Measurements from ENCODE around the gene COL27A1. TPM values are rescaled to one million over a fixed set of nuclear protein-coding genes. Genes with fewer than 3 reads are reported as not detected.

COL27A1 gene
- total and polyA plus RNA-seq, 4 donors: 1.9 to 59.4 (median 45.6) TPM

GRCh38 chr9:114243240-114243639 is 87.9 kb downstream of the COL27A1 start:
- ATAC-seq (ENCODE audit: low FRiP score): no peak
- WGBS, 2 donors: 94 to 100% methylated on average over 3 of the region's 3 CpGs
- Histone ChIP-seq H3K27ac (ENCODE audit: low read depth in 1 of 2, low read length in 2 of 2) (no peak overlapping the region), H3K27me3 (ENCODE audit: control insufficient read depth in 1 of 2, insufficient read depth in 2 of 2, low read length in 1 of 2) (no peaks in the 10 kb centered on the region), H3K4me3 (ENCODE audit: low read length in 2 of 2) (no peak overlapping the region), H3K4me1 (ENCODE audit: control insufficient read depth in 1 of 2, insufficient read depth in 2 of 2, low read length in 2 of 2) (peaks cover 0 to 5% of the 10 kb centered on the region in 2 donors), H3K36me3 (ENCODE audit: control insufficient read depth in 1 of 2, insufficient read depth in 2 of 2, low read length in 1 of 2) (no peaks in the 10 kb centered on the region), H3K9me3 (ENCODE audit: control insufficient read depth, low read length) (no peaks in the 10 kb centered on the region)
- intact Hi-C loops (cut with DNase I): no loop called here
- no peak for DNase-seq

DNA sequence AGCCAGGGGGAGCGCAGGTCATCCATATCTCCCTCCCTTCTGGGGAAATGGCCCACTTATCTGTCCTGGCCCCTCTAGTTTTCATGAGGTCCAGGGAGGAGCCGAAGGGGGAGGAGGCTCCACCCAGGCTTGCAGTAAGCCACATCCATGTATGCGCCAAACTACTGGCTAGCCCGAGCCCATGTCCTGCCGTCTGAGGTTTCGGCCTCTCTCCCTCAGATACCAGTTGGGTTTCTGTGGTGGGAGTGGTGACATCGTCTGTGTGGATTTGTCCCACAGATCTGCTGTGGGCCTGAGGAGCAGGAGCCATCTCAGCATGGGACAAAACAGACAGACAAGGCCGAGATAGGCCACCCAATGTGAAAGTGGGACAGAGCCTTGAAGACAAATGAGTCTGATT is 89.2 kb downstream of the COL27A1 start:
- no peak for DNase-seq
- Histone ChIP-seq H3K36me3 (ENCODE audit: control insufficient read depth in 1 of 2, insufficient read depth in 2 of 2, low read length in 1 of 2) (no peaks in the 10 kb centered on the region), H3K4me1 (ENCODE audit: control insufficient read depth in 1 of 2, insufficient read depth in 2 of 2, low read length in 2 of 2) (no peaks in the 10 kb centered on the region), H3K4me3 (ENCODE audit: low read length in 2 of 2) (no peak overlapping the region), H3K9me3 (ENCODE audit: control insufficient read depth, low read length) (no peaks in the 10 kb centered on the region), H3K27me3 (ENCODE audit: control insufficient read depth in 1 of 2, insufficient read depth in 2 of 2, low read length in 1 of 2) (no peaks in the 10 kb centered on the region), H3K27ac (ENCODE audit: low read depth in 1 of 2, low read length in 2 of 2) (no peak overlapping the region)
- no peak for ATAC-seq (ENCODE audit: low FRiP score)
- 87 to 88% methylated on average over 8 of the region's 8 CpGs for WGBS, 2 donors
- intact Hi-C loops (cut with DNase I): no loop called here

- no peak for DNase-seq
- no peaks in the 10 kb centered on the region for H3K9me3 ChIP-seq (ENCODE audit: control insufficient read depth, low read length)
- no peaks in the 10 kb centered on the region for H3K27me3 ChIP-seq (ENCODE audit: control insufficient read depth in 1 of 2, insufficient read depth in 2 of 2, low read length in 1 of 2)
- H3K4me3 ChIP-seq (ENCODE audit: low read length in 2 of 2): no peak overlapping the region
- no peaks in the 10 kb centered on the region for H3K4me1 ChIP-seq (ENCODE audit: control insufficient read depth in 1 of 2, insufficient read depth in 2 of 2, low read length in 2 of 2)
- 85 to 88% methylated on average over 12 of the region's 12 CpGs for WGBS, 2 donors
- intact Hi-C loops (cut with DNase I): no loop called here
- H3K27ac ChIP-seq (ENCODE audit: low read depth in 1 of 2, low read length in 2 of 2): no peak overlapping the region
- ATAC-seq (ENCODE audit: low FRiP score): no peak
- no peaks in the 10 kb centered on the region for H3K36me3 ChIP-seq (ENCODE audit: control insufficient read depth in 1 of 2, insufficient read depth in 2 of 2, low read length in 1 of 2)
Observed at GRCh38 chr9:114246558-114246957, 91.2 kb downstream of the COL27A1 start.

GRCh38 chr9:114247077-114247476 is 91.7 kb downstream of the COL27A1 start:
- DNase-seq (no peak), ATAC-seq (ENCODE audit: low FRiP score) (no peak)
- Histone ChIP-seq H3K27ac (ENCODE audit: low read depth in 1 of 2, low read length in 2 of 2) (no peak overlapping the region), H3K4me1 (ENCODE audit: control insufficient read depth in 1 of 2, insufficient read depth in 2 of 2, low read length in 2 of 2) (no peaks in the 10 kb centered on the region), H3K36me3 (ENCODE audit: control insufficient read depth in 1 of 2, insufficient read depth in 2 of 2, low read length in 1 of 2) (no peaks in the 10 kb centered on the region), H3K4me3 (ENCODE audit: low read length in 2 of 2) (no peak overlapping the region), H3K27me3 (ENCODE audit: control insufficient read depth in 1 of 2, insufficient read depth in 2 of 2, low read length in 1 of 2) (no peaks in the 10 kb centered on the region), H3K9me3 (ENCODE audit: control insufficient read depth, low read length) (no peaks in the 10 kb centered on the region)
- intact Hi-C loops (cut with DNase I): no loop called here
- 54 to 60% methylated on average over 2 of the region's 2 CpGs for WGBS, 2 donors

- DNase-seq (no peak), ATAC-seq (ENCODE audit: low FRiP score) (no peak)
- intact Hi-C loops (cut with DNase I): no loop called here
- whole genome bisulfite sequencing, 2 donors: 44% methylated on average over 5 of the region's 5 CpGs
- Histone ChIP-seq H3K9me3 (ENCODE audit: control insufficient read depth, low read length) (no peaks in the 10 kb centered on the region), H3K27me3 (ENCODE audit: control insufficient read depth in 1 of 2, insufficient read depth in 2 of 2, low read length in 1 of 2) (no peaks in the 10 kb centered on the region), H3K36me3 (ENCODE audit: control insufficient read depth in 1 of 2, insufficient read depth in 2 of 2, low read length in 1 of 2) (no peaks in the 10 kb centered on the region), H3K4me3 (ENCODE audit: low read length in 2 of 2) (no peak overlapping the region), H3K27ac (ENCODE audit: low read depth in 1 of 2, low read length in 2 of 2) (no peak overlapping the region), H3K4me1 (ENCODE audit: control insufficient read depth in 1 of 2, insufficient read depth in 2 of 2, low read length in 2 of 2) (no peaks in the 10 kb centered on the region)
Observed at GRCh38 chr9:114247491-114247890, 92.2 kb downstream of the COL27A1 start.

DNA sequence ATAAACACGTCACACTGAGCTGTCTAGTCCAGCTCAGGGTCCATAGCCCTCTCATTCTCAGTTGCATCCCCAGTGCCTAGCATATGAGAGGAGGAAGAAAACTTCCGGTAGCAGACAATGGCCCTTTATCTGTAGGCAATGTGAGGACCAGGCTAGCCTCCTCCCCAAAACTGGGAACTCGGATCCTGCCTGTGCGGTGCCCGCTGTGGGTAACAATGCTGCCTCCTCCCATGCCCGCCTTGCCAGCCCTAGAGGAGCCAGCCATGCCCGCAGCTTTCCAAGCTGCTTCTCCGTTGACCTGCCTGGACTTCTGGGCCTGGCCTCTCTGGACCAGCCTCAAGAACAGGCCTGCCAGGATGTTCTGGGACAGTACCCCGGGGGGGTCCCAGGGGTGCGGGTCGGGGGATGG is 93.0 kb downstream of the COL27A1 start:
- no peak for DNase-seq

GRCh38 chr9:114249424-114250234 is 94.3 kb downstream of the COL27A1 start:
- peak overlapping the region in 1 of 2 donors; percentile 10 for H3K27ac ChIP-seq (ENCODE audit: low read depth in 1 of 2, low read length in 2 of 2)
- ATAC-seq (ENCODE audit: low FRiP score) (peak; percentile 28), DNase-seq (no peak)
- WGBS, 2 donors: 43 to 46% methylated on average over 21 of the region's 21 CpGs
- H3K9me3 ChIP-seq (ENCODE audit: control insufficient read depth, low read length): no peaks in the 10 kb centered on the region
- H3K4me1 ChIP-seq (ENCODE audit: control insufficient read depth in 1 of 2, insufficient read depth in 2 of 2, low read length in 2 of 2): no peaks in the 10 kb centered on the region
- no peaks in the 10 kb centered on the region for H3K36me3 ChIP-seq (ENCODE audit: control insufficient read depth in 1 of 2, insufficient read depth in 2 of 2, low read length in 1 of 2)
- intact Hi-C loops (cut with DNase I): no loop called here
- H3K4me3 ChIP-seq (ENCODE audit: low read length in 2 of 2): no peak overlapping the region
- no peaks in the 10 kb centered on the region for H3K27me3 ChIP-seq (ENCODE audit: control insufficient read depth in 1 of 2, insufficient read depth in 2 of 2, low read length in 1 of 2)

More for the DNA sequence above, 93.0 kb downstream of the COL27A1 start:
- Histone ChIP-seq H3K4me3 (ENCODE audit: low read length in 2 of 2) (no peak overlapping the region), H3K27ac (ENCODE audit: low read depth in 1 of 2, low read length in 2 of 2) (no peak overlapping the region), H3K27me3 (ENCODE audit: control insufficient read depth in 1 of 2, insufficient read depth in 2 of 2, low read length in 1 of 2) (no peaks in the 10 kb centered on the region), H3K36me3 (ENCODE audit: control insufficient read depth in 1 of 2, insufficient read depth in 2 of 2, low read length in 1 of 2) (no peaks in the 10 kb centered on the region), H3K9me3 (ENCODE audit: control insufficient read depth, low read length) (no peaks in the 10 kb centered on the region), H3K4me1 (ENCODE audit: control insufficient read depth in 1 of 2, insufficient read depth in 2 of 2, low read length in 2 of 2) (no peaks in the 10 kb centered on the region)
- intact Hi-C loops (cut with DNase I): no loop called here
- no peak for ATAC-seq (ENCODE audit: low FRiP score)
- 42 to 45% methylated on average over 11 of the region's 11 CpGs for WGBS, 2 donors

GRCh38 chr9:114250235-114250568 is 94.9 kb downstream of the COL27A1 start:
- peak; percentile 74 for ATAC-seq (ENCODE audit: low FRiP score)
- DNase-seq: peak; percentile 89 to 96
- Histone ChIP-seq H3K27me3 (ENCODE audit: control insufficient read depth in 1 of 2, insufficient read depth in 2 of 2, low read length in 1 of 2) (no peaks in the 10 kb centered on the region), H3K9me3 (ENCODE audit: control insufficient read depth, low read length) (no peaks in the 10 kb centered on the region), H3K27ac (ENCODE audit: low read depth in 1 of 2, low read length in 2 of 2) (peak overlapping the region in 1 of 2 donors; percentile 10), H3K36me3 (ENCODE audit: control insufficient read depth in 1 of 2, insufficient read depth in 2 of 2, low read length in 1 of 2) (no peaks in the 10 kb centered on the region), H3K4me1 (ENCODE audit: control insufficient read depth in 1 of 2, insufficient read depth in 2 of 2, low read length in 2 of 2) (no peaks in the 10 kb centered on the region), H3K4me3 (ENCODE audit: low read length in 2 of 2) (no peak overlapping the region)
- intact Hi-C loops (cut with DNase I): no loop called here
- 5 to 6% methylated on average over 13 of the region's 13 CpGs for WGBS, 2 donors

- H3K4me3 ChIP-seq (ENCODE audit: low read length in 2 of 2): no peak overlapping the region
- no peaks in the 10 kb centered on the region for H3K9me3 ChIP-seq (ENCODE audit: control insufficient read depth, low read length)
- WGBS, 2 donors: 60% methylated on average over 3 of the region's 3 CpGs
- intact Hi-C loops (cut with DNase I): no loop called here
- H3K27me3 ChIP-seq (ENCODE audit: control insufficient read depth in 1 of 2, insufficient read depth in 2 of 2, low read length in 1 of 2): no peaks in the 10 kb centered on the region
- no peak overlapping the region for H3K27ac ChIP-seq (ENCODE audit: low read depth in 1 of 2, low read length in 2 of 2)
- ATAC-seq (ENCODE audit: low FRiP score): no peak
- DNase-seq: no peak
- H3K36me3 ChIP-seq (ENCODE audit: control insufficient read depth in 1 of 2, insufficient read depth in 2 of 2, low read length in 1 of 2): no peaks in the 10 kb centered on the region
- H3K4me1 ChIP-seq (ENCODE audit: control insufficient read depth in 1 of 2, insufficient read depth in 2 of 2, low read length in 2 of 2): no peaks in the 10 kb centered on the region
Observed at GRCh38 chr9:114250648-114251047, 95.3 kb downstream of the COL27A1 start.
